ENCODE data around the gene DYNC1I1. TPM values are rescaled to one million over a fixed set of nuclear protein-coding genes. Genes with fewer than 3 reads are reported as not detected.
A peak's percentile ranks its signal among the peaks of the same experiment; 100 is the strongest.

The DYNC1I1 gene
- not detected for polyA plus RNA-seq (ENCODE audit: low read depth in 6 of 6)

- H3K27me3 Mint-ChIP-seq, result peaks cover 16 to 27% (median 17%) of the 10 kb centered on the region in 3 donors
- H3K4me3 Mint-ChIP-seq, result peak within 1 kb of the TSS; percentile 35 to 91 (median 84)
- peaks cover 0 to 2% (median 0%) of the 10 kb centered on the region in 7 donors for H3K9me3 Mint-ChIP-seq
- H3K27ac Mint-ChIP-seq, result peak within 1 kb of the TSS in 1 of 6 donors; percentile 31
- H3K4me1 Mint-ChIP-seq, result peaks cover 0 to 11% (median 5%) of the 10 kb centered on the region in 3 donors
- ATAC-seq (ENCODE audit: low read depth in 2 of 2), result peak; percentile 59 to 76
- peak; percentile 10 for DNase-seq
- no peaks in the 10 kb centered on the region for H3K36me3 Mint-ChIP-seq
These were observed at the start of gene DYNC1I1 for GRCh38 chr7:95772298-95772770. DYNC1I1 (plus strand) TSS chr7:95772554; CDS start chr7:95804730, 32,176 bp downstream.

DNA sequence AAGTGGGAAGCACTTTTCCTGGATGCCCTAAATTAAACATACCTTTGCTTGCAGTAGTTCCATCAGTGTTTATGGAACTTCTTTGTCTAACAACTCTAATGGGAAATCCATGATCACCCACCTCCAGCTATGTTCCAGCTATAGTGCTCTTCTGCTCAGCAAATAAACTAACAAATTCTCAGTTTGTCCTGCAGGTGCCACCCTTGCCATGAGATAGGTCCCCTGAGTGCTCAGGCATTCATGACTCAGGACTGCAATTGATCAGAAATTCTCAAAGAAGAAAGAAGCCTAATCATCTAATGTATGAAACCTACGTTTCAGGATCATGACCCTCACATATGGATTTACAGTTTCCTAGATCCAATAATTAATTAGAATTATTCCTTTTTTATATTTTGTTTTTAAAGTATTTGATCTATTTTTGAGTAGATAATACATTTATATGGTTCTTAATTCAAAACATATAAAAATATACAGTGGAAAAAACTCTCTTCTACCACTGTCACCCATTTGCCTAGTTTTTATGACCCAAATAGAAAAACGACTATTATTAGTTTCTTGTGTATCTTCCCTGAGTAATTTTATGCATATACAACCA lies 48.7 kb upstream of the DYNC1I1 start:
- DNase-seq (no peak), ATAC-seq (ENCODE audit: low read depth in 2 of 2) (no peak)
- H3K27me3 Mint-ChIP-seq, result peaks cover 25 to 40% (median 28%) of the 10 kb centered on the region in 3 donors
- H3K4me3 Mint-ChIP-seq, result no peak overlapping the region
- H3K4me1 Mint-ChIP-seq, result no peaks in the 10 kb centered on the region
- no peaks in the 10 kb centered on the region for H3K9me3 Mint-ChIP-seq
- no peaks in the 10 kb centered on the region for H3K36me3 Mint-ChIP-seq
- no peak overlapping the region for H3K27ac Mint-ChIP-seq

DNA sequence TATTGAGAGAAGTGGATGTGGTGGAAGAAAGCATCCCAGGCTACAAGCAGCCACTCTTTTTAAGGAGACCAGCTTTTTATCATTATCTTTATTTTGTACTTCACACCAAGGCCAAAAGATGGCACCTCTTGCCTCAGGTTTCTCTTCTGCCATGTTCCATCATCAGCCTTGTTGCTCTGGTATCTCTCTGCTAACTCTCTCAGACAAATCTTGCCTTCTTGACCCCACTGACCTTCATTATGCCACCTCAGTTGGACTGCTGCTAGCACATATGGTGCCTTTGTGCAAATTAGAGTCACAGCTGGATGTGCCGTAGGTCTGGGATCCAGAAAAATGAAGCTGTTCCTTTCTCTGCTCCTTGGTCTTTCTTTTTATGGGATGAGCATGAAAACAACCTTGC lies 47.1 kb upstream of the DYNC1I1 start:
- no peak overlapping the region for H3K27ac Mint-ChIP-seq
- no peak for DNase-seq
- H3K9me3 Mint-ChIP-seq, result no peaks in the 10 kb centered on the region
- H3K36me3 Mint-ChIP-seq, result no peaks in the 10 kb centered on the region
- H3K4me1 Mint-ChIP-seq, result no peaks in the 10 kb centered on the region
- ATAC-seq (ENCODE audit: low read depth in 2 of 2), result no peak
- peaks cover 25 to 45% (median 27%) of the 10 kb centered on the region in 3 donors for H3K27me3 Mint-ChIP-seq
- no peak overlapping the region for H3K4me3 Mint-ChIP-seq

GRCh38 chr7:95730493-95731280 lies 41.7 kb upstream of the DYNC1I1 start:
- H3K9me3 Mint-ChIP-seq, result no peaks in the 10 kb centered on the region

GRCh38 chr7:95736635-95737034 lies 35.7 kb upstream of the DYNC1I1 start:
- H3K4me1 Mint-ChIP-seq, result no peaks in the 10 kb centered on the region
- H3K27me3 Mint-ChIP-seq, result peaks cover 13 to 58% (median 50%) of the 10 kb centered on the region in 3 donors
- ATAC-seq (ENCODE audit: low read depth in 2 of 2) (no peak), DNase-seq (no peak)
- H3K36me3 Mint-ChIP-seq, result no peaks in the 10 kb centered on the region
- H3K9me3 Mint-ChIP-seq, result no peaks in the 10 kb centered on the region
- H3K4me3 Mint-ChIP-seq, result no peak overlapping the region
- no peak overlapping the region for H3K27ac Mint-ChIP-seq

More at GRCh38 chr7:95730493-95731280, 41.7 kb upstream of the DYNC1I1 start:
- H3K4me1 Mint-ChIP-seq, result no peaks in the 10 kb centered on the region
- H3K27me3 Mint-ChIP-seq, result peaks cover 12 to 26% (median 21%) of the 10 kb centered on the region in 3 donors
- H3K27ac Mint-ChIP-seq, result no peak overlapping the region
- DNase-seq (no peak), ATAC-seq (ENCODE audit: low read depth in 2 of 2) (no peak)
- H3K36me3 Mint-ChIP-seq, result no peaks in the 10 kb centered on the region
- H3K4me3 Mint-ChIP-seq, result no peak overlapping the region

DNA sequence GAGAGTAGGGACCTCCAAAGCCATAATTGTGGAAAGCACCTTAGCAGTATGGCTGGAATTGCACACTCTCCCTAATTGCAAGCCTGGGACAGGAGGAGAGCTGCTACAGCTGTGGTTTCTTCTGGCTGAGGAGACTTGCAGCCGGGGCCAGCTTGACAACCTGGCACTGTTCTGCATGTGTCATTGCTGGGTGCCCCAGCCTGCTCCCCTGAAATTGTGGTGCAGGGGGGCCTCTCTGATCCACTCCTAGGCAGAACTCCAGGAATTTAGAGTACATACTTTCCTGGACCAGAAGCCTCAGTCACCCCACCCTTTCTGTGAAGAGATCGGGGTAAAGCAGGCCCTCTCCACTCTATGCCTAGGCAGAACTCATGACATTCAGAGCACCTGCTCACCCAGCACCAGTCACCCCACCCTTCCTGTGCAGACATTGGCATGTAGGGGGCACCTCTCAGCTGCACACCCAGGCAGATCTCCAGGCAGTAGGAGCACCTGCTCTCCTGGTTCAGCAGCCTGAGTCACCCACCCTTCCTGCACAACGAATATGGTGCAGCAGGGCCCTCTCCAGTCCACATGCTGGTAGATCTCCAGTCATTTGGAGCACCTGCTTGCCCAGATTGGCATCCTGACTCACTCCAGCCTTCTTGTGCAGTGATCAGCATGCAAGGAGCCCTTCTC lies 34.4 kb upstream of the DYNC1I1 start:
- no peak for ATAC-seq (ENCODE audit: low read depth in 2 of 2)
- Mint-ChIP-seq H3K36me3 (no peaks in the 10 kb centered on the region), H3K4me1 (no peaks in the 10 kb centered on the region), H3K27ac (no peak overlapping the region), H3K9me3 (no peaks in the 10 kb centered on the region), H3K4me3 (no peak overlapping the region), H3K27me3 (peaks cover 9 to 57% (median 47%) of the 10 kb centered on the region in 3 donors)
- no peak for DNase-seq

- peaks cover 8 to 34% (median 14%) of the 10 kb centered on the region in 3 donors for H3K27me3 Mint-ChIP-seq
- no peak for DNase-seq
- no peak overlapping the region for H3K4me3 Mint-ChIP-seq
- no peaks in the 10 kb centered on the region for H3K4me1 Mint-ChIP-seq
- H3K9me3 Mint-ChIP-seq, result peaks cover 0 to 4% (median 0%) of the 10 kb centered on the region in 7 donors
- no peak for ATAC-seq (ENCODE audit: low read depth in 2 of 2)
- H3K36me3 Mint-ChIP-seq, result no peaks in the 10 kb centered on the region
- no peak overlapping the region for H3K27ac Mint-ChIP-seq
These were observed 23.3 kb upstream of the DYNC1I1 start for GRCh38 chr7:95749044-95749443.

GRCh38 chr7:95749515-95749914 lies 22.8 kb upstream of the DYNC1I1 start:
- Mint-ChIP-seq H3K4me3 (no peak overlapping the region), H3K27ac (no peak overlapping the region), H3K9me3 (peaks cover 0 to 4% (median 0%) of the 10 kb centered on the region in 7 donors), H3K4me1 (no peaks in the 10 kb centered on the region), H3K27me3 (peaks cover 8 to 34% (median 14%) of the 10 kb centered on the region in 3 donors), H3K36me3 (no peaks in the 10 kb centered on the region)
- DNase-seq (no peak), ATAC-seq (ENCODE audit: low read depth in 2 of 2) (no peak)

- DNase-seq (no peak), ATAC-seq (ENCODE audit: low read depth in 2 of 2) (no peak)
- H3K4me3 Mint-ChIP-seq, result no peak overlapping the region
- no peaks in the 10 kb centered on the region for H3K36me3 Mint-ChIP-seq
- no peak overlapping the region for H3K27ac Mint-ChIP-seq
- H3K9me3 Mint-ChIP-seq, result peaks cover 0 to 4% (median 0%) of the 10 kb centered on the region in 7 donors
- peaks cover 22 to 45% (median 23%) of the 10 kb centered on the region in 3 donors for H3K27me3 Mint-ChIP-seq
- H3K4me1 Mint-ChIP-seq, result no peaks in the 10 kb centered on the region
These were observed 18.9 kb upstream of the DYNC1I1 start for GRCh38 chr7:95753440-95753839.

GRCh38 chr7:95755277-95755934 lies 16.9 kb upstream of the DYNC1I1 start:
- no peak for DNase-seq
- ATAC-seq (ENCODE audit: low read depth in 2 of 2), result no peak
- Mint-ChIP-seq H3K36me3 (no peaks in the 10 kb centered on the region), H3K27me3 (peaks cover 30 to 43% (median 33%) of the 10 kb centered on the region in 3 donors), H3K27ac (no peak overlapping the region), H3K9me3 (peaks cover 0 to 4% (median 0%) of the 10 kb centered on the region in 7 donors), H3K4me3 (no peak overlapping the region), H3K4me1 (no peaks in the 10 kb centered on the region)

- Mint-ChIP-seq H3K27me3 (peaks cover 26 to 34% (median 31%) of the 10 kb centered on the region in 3 donors), H3K36me3 (no peaks in the 10 kb centered on the region), H3K9me3 (peaks cover 0 to 4% (median 0%) of the 10 kb centered on the region in 7 donors), H3K4me1 (no peaks in the 10 kb centered on the region), H3K4me3 (no peak overlapping the region), H3K27ac (no peak overlapping the region)
- ATAC-seq (ENCODE audit: low read depth in 2 of 2) (no peak), DNase-seq (no peak)
These were observed 14.2 kb upstream of the DYNC1I1 start for GRCh38 chr7:95758187-95758586.

DNA sequence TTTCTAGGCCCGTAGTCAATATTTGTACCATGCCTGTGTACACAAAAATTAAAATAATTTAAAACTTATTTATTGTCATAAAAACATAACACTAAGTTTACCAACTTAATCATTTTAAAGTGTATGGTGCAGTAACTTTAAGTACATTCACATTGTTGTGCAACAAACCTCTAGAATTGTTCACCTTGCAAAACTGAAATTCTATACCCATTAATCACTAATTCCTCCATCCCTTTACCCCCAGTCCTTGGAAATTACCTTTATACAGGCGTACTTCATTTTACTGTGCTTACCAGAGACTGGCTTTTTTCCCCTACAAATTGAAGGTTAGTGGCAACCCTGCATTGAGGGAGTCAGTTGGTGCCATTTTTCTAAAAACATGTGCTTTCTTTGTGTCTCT lies 6.3 kb upstream of the DYNC1I1 start:
- no peaks in the 10 kb centered on the region for H3K36me3 Mint-ChIP-seq
- peaks cover 0 to 2% (median 0%) of the 10 kb centered on the region in 7 donors for H3K9me3 Mint-ChIP-seq
- DNase-seq (no peak), ATAC-seq (ENCODE audit: low read depth in 2 of 2) (no peak)
- no peak overlapping the region for H3K4me3 Mint-ChIP-seq
- no peaks in the 10 kb centered on the region for H3K4me1 Mint-ChIP-seq
- no peak overlapping the region for H3K27ac Mint-ChIP-seq
- H3K27me3 Mint-ChIP-seq, result peaks cover 6 to 10% (median 7%) of the 10 kb centered on the region in 3 donors

GRCh38 chr7:95766657-95767056 lies 5.7 kb upstream of the DYNC1I1 start:
- peaks cover 0 to 2% (median 0%) of the 10 kb centered on the region in 3 donors for H3K4me1 Mint-ChIP-seq
- no peaks in the 10 kb centered on the region for H3K36me3 Mint-ChIP-seq

More at GRCh38 chr7:95766657-95767056, 5.7 kb upstream of the DYNC1I1 start:
- ATAC-seq (ENCODE audit: low read depth in 2 of 2) (no peak), DNase-seq (no peak)
- peaks cover 7 to 13% (median 8%) of the 10 kb centered on the region in 3 donors for H3K27me3 Mint-ChIP-seq
- peaks cover 0 to 2% (median 0%) of the 10 kb centered on the region in 7 donors for H3K9me3 Mint-ChIP-seq
- H3K4me3 Mint-ChIP-seq, result no peak overlapping the region
- no peak overlapping the region for H3K27ac Mint-ChIP-seq

Data from naive B cell (primary cell).